ENCODE measurements around the gene ST3GAL6.

The ST3GAL6 gene

GRCh38 chr3:98788651-98789050 lies 25.5 kb downstream of the ST3GAL6 start:
- in situ Hi-C loops (cut with MboI; ENCODE audit: low pct_unique_long_range_greater_than_20kb, low sequenced_read_pairs, unreplicated experiment) = no loop called here
- TF ChIP-seq, protein P1, sequence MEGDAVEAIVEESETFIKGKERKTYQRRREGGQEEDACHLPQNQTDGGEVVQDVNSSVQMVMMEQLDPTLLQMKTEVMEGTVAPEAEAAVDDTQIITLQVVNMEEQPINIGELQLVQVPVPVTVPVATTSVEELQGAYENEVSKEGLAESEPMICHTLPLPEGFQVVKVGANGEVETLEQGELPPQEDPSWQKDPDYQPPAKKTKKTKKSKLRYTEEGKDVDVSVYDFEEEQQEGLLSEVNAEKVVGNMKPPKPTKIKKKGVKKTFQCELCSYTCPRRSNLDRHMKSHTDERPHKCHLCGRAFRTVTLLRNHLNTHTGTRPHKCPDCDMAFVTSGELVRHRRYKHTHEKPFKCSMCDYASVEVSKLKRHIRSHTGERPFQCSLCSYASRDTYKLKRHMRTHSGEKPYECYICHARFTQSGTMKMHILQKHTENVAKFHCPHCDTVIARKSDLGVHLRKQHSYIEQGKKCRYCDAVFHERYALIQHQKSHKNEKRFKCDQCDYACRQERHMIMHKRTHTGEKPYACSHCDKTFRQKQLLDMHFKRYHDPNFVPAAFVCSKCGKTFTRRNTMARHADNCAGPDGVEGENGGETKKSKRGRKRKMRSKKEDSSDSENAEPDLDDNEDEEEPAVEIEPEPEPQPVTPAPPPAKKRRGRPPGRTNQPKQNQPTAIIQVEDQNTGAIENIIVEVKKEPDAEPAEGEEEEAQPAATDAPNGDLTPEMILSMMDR (IDR thresholded peaks at IDR 0.05; ENCODE audit: extremely low read depth, insufficient read depth, missing control alignments) = no peak
- DNase-seq (ENCODE audit: low spot score) = no peak

- no peak for DNase-seq (ENCODE audit: low spot score)
- in situ Hi-C loops (cut with MboI; ENCODE audit: low pct_unique_long_range_greater_than_20kb, low sequenced_read_pairs, unreplicated experiment) = no loop called here
- TF ChIP-seq, protein P1 (IDR thresholded peaks at IDR 0.05; ENCODE audit: extremely low read depth, insufficient read depth, missing control alignments) = no peak
Observed at GRCh38 chr3:98791341-98792325, 28.5 kb downstream of the ST3GAL6 start.

DNA sequence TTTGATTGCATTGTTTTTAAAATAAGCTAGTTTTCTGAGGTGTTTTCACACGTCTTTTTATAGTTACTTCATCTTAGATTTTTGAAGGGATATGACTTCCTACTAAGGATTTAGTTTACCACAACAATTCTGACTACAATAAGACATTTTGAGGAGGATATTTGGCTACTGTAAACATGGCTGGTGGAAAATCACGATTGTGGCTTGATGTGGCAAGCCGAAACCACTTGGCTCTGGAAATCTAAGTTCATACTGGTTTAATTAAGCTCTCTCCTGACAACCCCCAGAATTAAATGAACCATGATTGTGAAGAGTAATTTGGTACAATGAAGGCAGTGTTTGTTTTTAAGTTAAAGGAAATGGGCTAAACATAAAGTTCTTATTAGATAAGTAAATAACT lies 30.8 kb downstream of the ST3GAL6 start:
- in situ Hi-C loops (cut with MboI; ENCODE audit: low pct_unique_long_range_greater_than_20kb, low sequenced_read_pairs, unreplicated experiment) = no loop called here
- TF ChIP-seq, protein P1 (IDR thresholded peaks at IDR 0.05; ENCODE audit: extremely low read depth, insufficient read depth, missing control alignments) = no peak
- DNase-seq (ENCODE audit: low spot score) = no peak

DNA sequence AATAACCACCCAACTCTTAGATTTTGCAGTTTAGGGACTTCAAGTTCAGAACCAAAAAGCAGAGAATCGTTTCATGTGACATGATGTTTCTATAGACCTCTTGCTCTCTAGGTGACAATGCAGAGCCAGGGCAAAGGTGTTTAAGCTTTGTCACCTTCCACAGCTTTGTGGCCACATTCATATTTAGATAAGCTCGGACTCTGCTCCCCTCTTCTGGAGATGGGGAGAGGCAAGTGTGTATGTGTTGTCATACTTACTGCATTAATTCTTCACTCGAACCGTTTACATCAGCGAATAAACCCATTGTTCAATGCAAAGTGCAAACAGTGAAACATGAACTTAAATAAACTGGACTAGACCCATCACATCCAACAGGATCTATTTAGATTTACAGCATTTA lies 33.2 kb downstream of the ST3GAL6 start:
- TF ChIP-seq, protein P1 (IDR thresholded peaks at IDR 0.05; ENCODE audit: extremely low read depth, insufficient read depth, missing control alignments) = peak; percentile 17
- in situ Hi-C loops (cut with MboI; ENCODE audit: low pct_unique_long_range_greater_than_20kb, low sequenced_read_pairs, unreplicated experiment) = no loop called here
- no peak for DNase-seq (ENCODE audit: low spot score)

DNA sequence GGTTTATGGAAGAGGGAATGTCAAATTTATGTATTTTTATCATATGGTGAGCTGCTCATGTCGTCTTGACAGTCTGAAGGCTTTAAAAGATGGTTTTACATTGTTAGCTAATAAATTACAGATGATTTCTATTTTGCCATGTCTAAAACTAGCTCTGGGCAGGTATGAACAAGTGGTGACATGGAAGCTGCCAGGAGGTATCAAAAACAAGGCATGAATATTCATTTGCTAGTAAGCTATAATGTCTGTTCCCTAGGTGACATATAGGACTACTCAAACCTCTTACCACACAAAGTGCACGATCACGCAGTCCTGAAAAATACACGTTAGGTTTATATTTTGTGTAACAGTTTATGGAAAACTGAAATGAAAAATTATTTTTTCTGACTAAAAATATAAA lies 34.8 kb downstream of the ST3GAL6 start:
- no peak for DNase-seq (ENCODE audit: low spot score)
- TF ChIP-seq, protein P1 (IDR thresholded peaks at IDR 0.05; ENCODE audit: extremely low read depth, insufficient read depth, missing control alignments) = no peak
- in situ Hi-C loops (cut with MboI; ENCODE audit: low pct_unique_long_range_greater_than_20kb, low sequenced_read_pairs, unreplicated experiment) = no loop called here

- no peak for DNase-seq (ENCODE audit: low spot score)
- TF ChIP-seq, protein P1 (IDR thresholded peaks at IDR 0.05; ENCODE audit: extremely low read depth, insufficient read depth, missing control alignments) = peak; percentile 33
- in situ Hi-C loops (cut with MboI; ENCODE audit: low pct_unique_long_range_greater_than_20kb, low sequenced_read_pairs, unreplicated experiment) = no loop called here
Observed at GRCh38 chr3:98798820-98799219, 35.7 kb downstream of the ST3GAL6 start.

Data from GM13977 (cell line).